Mucosa of descending colon (tissue), 3 donors: ENCODE measurements around the gene MIEF1. TPM values are rescaled to one million over a fixed set of nuclear protein-coding genes. Genes with fewer than 3 reads are reported as not detected.

Source experiments
- ATAC-seq: fragments of 200-7000 bp; cut with Tn5 transposase; one replicate; pipeline ENCODE4 v1.9.1; 2020; ENCODE audit warnings: mild to moderate bottlenecking, moderate library complexity
- DNase-seq, 3 donors: peaks; one replicate each; pipeline ENCODE4 v3.0.0-alpha.2; 2020
- H3K36me3 ChIP-seq: fragments of 200-600 bp; one replicate; pipeline ENCODE4 v1.8.0; 2021; ENCODE audit warnings: low read depth, mild to moderate bottlenecking
- H3K4me1 ChIP-seq: fragments of 200-600 bp; one replicate; pipeline ENCODE4 v1.8.0; 2021; ENCODE audit warnings: low read depth, mild to moderate bottlenecking
- H3K4me3 ChIP-seq: fragments of 200-600 bp; one replicate; pipeline ENCODE4 v1.8.0; 2021; ENCODE audit warnings: mild to moderate bottlenecking
- H3K9me3 ChIP-seq: fragments of 200-600 bp; one replicate; pipeline ENCODE4 v1.8.0; 2021; ENCODE audit warnings: mild to moderate bottlenecking
- CTCF ChIP-seq: fragments of 200-600 bp; IDR thresholded peaks from one replicate; pipeline ENCODE4 v1.8.0; 2022; ENCODE audit warnings: antibody characterized with exemption, mild to moderate bottlenecking
- intact Hi-C, 2 donors: fragments of 100-400 bp; cut with DNase I in 1 of 2; cut with micrococcal nuclease in 1 of 2; formaldehyde crosslinking; loops; one replicate each; pipeline versions ENCODE4 v1.11.0 to v1.11.1; 2022; cut with DNase I, micrococcal nuclease
- total RNA-seq, 3 donors: library from RNA; stranded (reverse); fragmentation: NEBNext Ultra II Directional in 2 of 3; extraction: Animal tissue kit (Norgen Biotek cat#: 25700) in 2 of 3; gene quantifications; one replicate each; pipeline versions ENCODE4 v1.2.1 to v1.2.4, GENCODE V29; 2021 to 2023
- donor health status: DM: no; HTN: no; CAD: no; lungs with moderate emphysema.
- donor health status: DM: no; HTN: no; CAD: no.
- donor health status: DM: no; HTN: yes; CAD: no.

Gene MIEF1
- total RNA-seq, 3 donors from 2014 or later = 29.8 to 38.4 (median 34.0) TPM

- H3K4me1 ChIP-seq = no peaks in the 10 kb centered on the region
- H3K9me3 ChIP-seq = no peaks in the 10 kb centered on the region
- no peak for TF ChIP-seq CTCF
- DNase-seq (peak in 1 of 3 donors; percentile 7), ATAC-seq (no peak)
- intact Hi-C loops = no loop called here
- H3K36me3 ChIP-seq = no peaks in the 10 kb centered on the region
- H3K4me3 ChIP-seq = no peak overlapping the region
Observed at GRCh38 chr22:39493759-39494158, 8.3 kb upstream of the MIEF1 start.

GRCh38 chr22:39494471-39495120 lies 7.5 kb upstream of the MIEF1 start:
- no peak for ATAC-seq
- DNase-seq = peak in 1 of 3 donors; percentile 36
- intact Hi-C loops = no loop called here
- Histone ChIP-seq H3K36me3 (no peaks in the 10 kb centered on the region), H3K9me3 (no peaks in the 10 kb centered on the region), H3K4me3 (no peak overlapping the region), H3K4me1 (no peaks in the 10 kb centered on the region)
- no peak for TF ChIP-seq CTCF

GRCh38 chr22:39496131-39496838 lies 5.8 kb upstream of the MIEF1 start:
- Histone ChIP-seq H3K4me3 (no peak overlapping the region), H3K4me1 (peaks cover 1% of the 10 kb centered on the region), H3K36me3 (no peaks in the 10 kb centered on the region), H3K9me3 (no peaks in the 10 kb centered on the region)
- TF ChIP-seq CTCF = peak; percentile 74
- ATAC-seq (peak; percentile 91), DNase-seq (peak; percentile 77 to 82 (median 78))
- intact Hi-C loops = no loop called here

GRCh38 chr22:39497429-39497828 lies 4.7 kb upstream of the MIEF1 start:
- no peak overlapping the region for H3K4me3 ChIP-seq
- H3K4me1 ChIP-seq = peaks cover 8% of the 10 kb centered on the region
- intact Hi-C loops = no loop called here
- no peaks in the 10 kb centered on the region for H3K9me3 ChIP-seq
- no peak for DNase-seq
- no peak for ATAC-seq
- no peak for TF ChIP-seq CTCF
- peaks cover 3% of the 10 kb centered on the region for H3K36me3 ChIP-seq

GRCh38 chr22:39498368-39498767 lies 3.7 kb upstream of the MIEF1 start:
- DNase-seq = peak; percentile 42 to 49 (median 48)
- Histone ChIP-seq H3K9me3 (no peaks in the 10 kb centered on the region), H3K4me1 (peaks cover 14% of the 10 kb centered on the region), H3K4me3 (no peak overlapping the region), H3K36me3 (peaks cover 3% of the 10 kb centered on the region)
- ATAC-seq = no peak
- no peak for TF ChIP-seq CTCF
- intact Hi-C loops = no loop called here
